IPS DF 6.9 (cell line): ENCODE data around the gene RRAS.

ENCODE experiments used
- DNase-seq: peaks from one replicate; pipeline ENCODE4 v3.0.0-alpha.2; 2013; ENCODE audit warnings: low read depth, low spot score
- H3K27ac ChIP-seq: one replicate; pipeline ENCODE4 v1.5.1; 2013; ENCODE audit warnings: low read length, control low read depth
- H3K27me3 ChIP-seq: 2 replicates; pipeline ENCODE4 v1.6.1; 2013; ENCODE audit warnings: mild to moderate bottlenecking, low read length; ENCODE audit not compliant: control insufficient read depth, insufficient read depth
- H3K36me3 ChIP-seq: 2 replicates; pipeline ENCODE4 v1.6.1; 2013; ENCODE audit warnings: low read length; ENCODE audit not compliant: control insufficient read depth, insufficient read depth
- H3K4me1 ChIP-seq: 2 replicates; pipeline ENCODE4 v1.6.1; 2013; ENCODE audit warnings: low read length; ENCODE audit not compliant: control insufficient read depth, insufficient read depth
- H3K4me3 ChIP-seq: 2 replicates; pipeline ENCODE4 v1.5.1; 2013; ENCODE audit warnings: mild to moderate bottlenecking, low read length
- H3K9me3 ChIP-seq: 2 replicates; pipeline ENCODE4 v1.6.1; 2013; ENCODE audit warnings: low read length, inconsistent platforms; ENCODE audit not compliant: control insufficient read depth, insufficient read depth
- WGBS: extraction: QIAGEN DNeasy Blood & Tissue Kit; methylation state at CpG from one replicate; pipeline ENCODE4 v1.1.7; 2013; ENCODE audit warnings: mixed read lengths, missing lambda C conversion rate; ENCODE audit not compliant: insufficient read length, insufficient coverage; 5-methylcytosine and 5-hydroxymethylcytosine counted together

Gene RRAS

DNA sequence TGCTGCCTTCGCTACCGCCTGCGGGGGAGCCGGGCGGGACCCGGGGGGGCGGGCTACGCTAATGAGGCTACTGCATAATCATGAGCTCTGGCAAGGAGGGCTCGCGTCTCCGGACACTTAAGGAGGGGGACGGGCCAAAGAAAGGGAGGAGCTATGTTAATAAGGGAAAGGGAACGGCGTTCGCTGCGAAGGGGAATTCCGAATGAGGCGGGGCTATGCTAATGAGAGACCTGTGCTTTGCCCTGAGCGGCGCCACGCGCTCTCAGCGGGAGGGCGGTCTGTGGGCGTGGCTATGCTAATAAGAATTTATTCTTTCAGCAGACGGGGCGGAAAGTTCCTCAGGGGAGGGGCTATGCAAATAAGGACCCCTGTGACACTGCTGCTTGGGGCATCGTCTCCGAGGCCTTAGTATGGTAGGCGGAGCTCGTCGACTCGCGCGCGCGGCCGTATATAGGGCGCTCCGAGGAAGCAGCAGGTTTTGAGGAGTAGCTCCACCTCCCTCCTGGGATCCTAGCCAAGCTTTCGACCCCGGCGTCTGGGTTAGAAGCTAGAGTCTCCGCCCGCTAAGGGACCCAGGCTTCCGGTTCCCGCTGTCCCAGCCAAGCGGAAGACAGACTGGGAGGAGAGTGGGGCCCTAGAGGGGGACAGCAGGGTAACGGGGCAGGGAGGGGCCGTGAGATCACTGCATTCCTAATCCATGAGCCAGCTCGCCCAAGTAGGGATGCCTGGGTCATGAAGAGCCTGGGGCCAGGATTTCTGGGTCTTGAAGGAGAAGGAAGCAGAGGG lies at the start of gene RRAS:
Gene RRAS, minus strand, starts transcription at position 31 of the 786 bp plus-strand sequence. CDS start 45 bp downstream, outside the sequence.
- peak within 1 kb of the TSS; percentile 38; the same call in 1 of the 2 replicates for H3K4me3 ChIP-seq
- no peak within 1 kb of the TSS for H3K27ac ChIP-seq
- H3K36me3 ChIP-seq: no peaks in the 10 kb centered on the region
- H3K27me3 ChIP-seq: no peaks in the 10 kb centered on the region
- no peaks in the 10 kb centered on the region for H3K9me3 ChIP-seq
- peaks cover 3% of the 10 kb centered on the region for H3K4me1 ChIP-seq
- WGBS: no CpG with 5 or more reads among the region's 51 CpGs
- peak; percentile 100 for DNase-seq

DNA sequence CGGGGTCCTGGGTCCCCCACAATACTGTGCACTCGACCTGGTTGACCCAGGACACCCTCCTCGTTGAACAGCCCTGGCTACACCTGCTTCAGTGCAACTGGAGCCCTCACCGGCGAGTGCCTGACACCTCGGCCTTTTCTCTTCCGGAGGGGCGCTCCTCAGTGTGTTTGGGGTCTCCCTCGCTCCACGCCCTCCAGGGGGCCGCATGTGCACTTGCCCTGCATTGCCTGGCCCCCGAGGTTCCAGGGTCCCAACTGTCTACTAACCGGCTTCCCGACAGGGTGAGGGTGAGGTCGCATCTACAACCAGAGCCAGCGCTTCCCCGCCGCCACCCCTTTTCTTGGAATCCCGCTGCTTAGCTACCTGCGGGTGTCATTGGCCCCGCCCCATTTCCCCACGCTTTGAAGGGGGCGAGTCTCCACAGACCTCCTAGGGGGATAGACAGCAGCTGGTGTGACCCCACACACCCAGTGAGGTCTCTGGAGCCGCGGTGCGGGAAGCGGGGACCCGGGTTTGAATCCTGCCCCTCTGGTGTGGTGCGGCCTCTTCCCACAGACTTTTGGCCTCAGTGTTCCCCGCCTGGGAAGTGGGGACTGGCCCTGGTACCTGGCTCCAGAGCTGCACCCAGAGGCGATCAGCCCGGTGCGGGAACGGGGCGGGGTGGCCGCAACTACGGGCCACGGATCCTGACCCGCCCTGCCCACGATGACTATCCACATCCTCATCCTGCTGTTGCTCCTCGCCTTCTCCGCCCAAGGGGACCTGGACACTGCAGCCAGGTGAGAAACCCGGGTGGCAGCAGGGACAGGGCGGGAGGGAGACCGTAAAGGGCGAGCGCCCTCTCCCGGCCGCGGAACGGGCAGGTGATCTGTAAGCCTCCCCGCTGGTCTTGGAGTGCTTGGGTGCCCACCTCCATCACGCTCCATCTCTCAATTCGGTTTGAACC lies 49.5 kb upstream of the RRAS start, which contains the start of gene ADM5:
Gene ADM5, plus strand, starts transcription at position 462 of the 946 bp plus-strand sequence. Its CDS starts 244 bp downstream, at position 706.
- Histone ChIP-seq H3K27me3 (no peaks in the 10 kb centered on the region), H3K27ac (no peak within 1 kb of the TSS), H3K9me3 (no peaks in the 10 kb centered on the region), H3K4me3 (peak within 1 kb of the TSS; percentile 54), H3K36me3 (peaks cover 29% of the 10 kb centered on the region), H3K4me1 (peaks cover 5% of the 10 kb centered on the region)
- DNase-seq: no peak
- no CpG with 5 or more reads among the region's 54 CpGs for WGBS

DNA sequence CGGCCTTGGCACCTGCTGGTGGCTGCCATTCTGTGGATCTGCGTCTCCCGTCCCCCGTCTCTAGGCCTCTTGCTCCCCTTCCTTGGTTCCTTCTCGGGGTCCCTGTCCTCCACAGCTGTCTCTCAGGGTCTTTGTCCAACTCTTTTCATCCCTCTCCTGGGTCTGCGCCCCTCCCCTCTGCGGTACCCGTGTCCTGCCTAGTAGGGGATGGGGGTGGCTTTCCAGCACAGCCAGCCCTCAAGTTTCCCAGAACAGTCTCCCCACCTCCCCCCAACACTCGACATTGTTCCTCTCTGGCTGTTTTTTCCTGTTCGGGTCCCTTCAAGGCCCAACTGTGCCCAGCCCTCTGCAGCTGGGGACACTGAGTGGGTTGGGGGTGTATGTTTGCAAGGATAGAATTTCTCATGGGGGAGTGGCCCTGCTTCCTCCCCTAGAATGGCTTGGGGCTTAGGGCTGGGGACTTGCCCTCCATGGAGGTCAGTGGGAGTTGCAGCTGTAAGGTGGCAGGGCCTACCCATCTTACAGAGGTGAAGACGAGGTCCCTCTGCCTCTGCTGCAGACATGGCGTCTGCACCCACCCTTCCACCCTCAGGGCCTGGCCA lies 48.7 kb upstream of the RRAS start:
- Histone ChIP-seq H3K36me3 (peaks cover 35% of the 10 kb centered on the region), H3K4me3 (no peak overlapping the region)
- no CpG with 5 or more reads among the region's 12 CpGs for WGBS

DNA sequence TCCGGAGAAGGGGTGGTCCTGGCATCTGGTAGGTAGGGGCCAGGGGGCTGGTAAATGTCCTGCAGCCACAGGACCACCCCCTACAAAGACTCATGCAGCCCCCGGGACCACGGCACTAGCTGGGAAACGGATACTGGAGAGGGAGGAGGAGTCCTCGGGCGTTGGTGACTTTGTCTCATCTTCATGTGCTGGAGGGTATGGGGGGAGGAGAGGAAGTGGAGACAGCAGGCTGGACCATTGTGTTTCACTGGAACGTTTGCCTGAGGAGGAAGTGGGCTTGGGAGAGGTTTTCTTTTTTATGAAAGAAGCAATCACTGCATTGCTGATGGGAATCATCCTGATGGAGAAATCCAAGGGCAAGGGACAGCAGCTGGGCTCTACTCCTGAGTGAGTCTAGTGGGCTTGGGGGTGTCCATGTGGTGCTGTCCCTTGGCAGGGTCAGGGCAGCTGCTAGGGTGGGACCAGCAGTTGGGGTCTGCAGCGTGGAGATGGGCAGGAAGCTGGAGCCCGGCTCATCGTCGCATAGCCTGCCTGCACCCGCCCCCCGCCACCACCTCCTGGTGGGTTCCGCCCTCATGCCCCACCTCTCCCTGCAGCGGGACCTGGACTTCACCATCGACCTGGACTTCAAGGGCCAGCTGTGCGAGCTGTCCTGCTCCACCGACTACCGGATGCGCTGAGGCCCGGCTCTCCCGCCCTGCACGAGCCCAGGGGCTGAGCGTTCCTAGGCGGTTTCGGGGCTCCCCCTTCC lies 47.8 kb upstream of the RRAS start:
- H3K27me3 ChIP-seq: no peaks in the 10 kb centered on the region
- H3K36me3 ChIP-seq: peaks cover 33% of the 10 kb centered on the region
- no peaks in the 10 kb centered on the region for H3K9me3 ChIP-seq
- no peak overlapping the region for H3K4me3 ChIP-seq
- no peak for DNase-seq
- H3K27ac ChIP-seq: no peak overlapping the region
- H3K4me1 ChIP-seq: peaks cover 5% of the 10 kb centered on the region
- no CpG with 5 or more reads among the region's 26 CpGs for WGBS

More for the DNA sequence above, 48.7 kb upstream of the RRAS start:
- peaks cover 5% of the 10 kb centered on the region for H3K4me1 ChIP-seq
- DNase-seq: no peak
- H3K9me3 ChIP-seq: no peaks in the 10 kb centered on the region
- H3K27ac ChIP-seq: no peak overlapping the region
- H3K27me3 ChIP-seq: no peaks in the 10 kb centered on the region

DNA sequence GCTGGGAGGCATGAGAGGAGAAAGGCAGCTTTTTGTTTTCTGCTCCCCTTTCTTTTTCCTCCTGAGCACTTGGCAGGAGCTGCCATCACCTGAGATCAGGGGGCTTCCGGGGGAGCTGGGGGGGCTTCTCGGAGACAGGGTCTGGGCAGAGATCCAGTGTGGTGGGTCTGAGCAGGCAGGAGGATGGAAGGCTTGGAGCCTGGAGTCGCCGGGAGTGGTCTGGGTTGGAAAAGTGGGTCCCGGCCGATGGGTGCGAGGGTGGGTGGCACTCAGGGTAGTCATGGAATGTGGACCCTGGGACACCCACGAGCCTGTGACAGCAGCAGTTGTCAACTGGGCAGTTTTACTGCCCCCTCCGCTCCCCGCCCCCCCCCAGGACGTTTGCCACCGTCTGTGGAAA lies 47.2 kb upstream of the RRAS start:
- Histone ChIP-seq H3K4me3 (no peak overlapping the region), H3K4me1 (peaks cover 5% of the 10 kb centered on the region), H3K27ac (no peak overlapping the region), H3K27me3 (no peaks in the 10 kb centered on the region), H3K36me3 (peaks cover 38% of the 10 kb centered on the region), H3K9me3 (no peaks in the 10 kb centered on the region)
- no peak for DNase-seq
- no CpG with 5 or more reads among the region's 12 CpGs for WGBS

DNA sequence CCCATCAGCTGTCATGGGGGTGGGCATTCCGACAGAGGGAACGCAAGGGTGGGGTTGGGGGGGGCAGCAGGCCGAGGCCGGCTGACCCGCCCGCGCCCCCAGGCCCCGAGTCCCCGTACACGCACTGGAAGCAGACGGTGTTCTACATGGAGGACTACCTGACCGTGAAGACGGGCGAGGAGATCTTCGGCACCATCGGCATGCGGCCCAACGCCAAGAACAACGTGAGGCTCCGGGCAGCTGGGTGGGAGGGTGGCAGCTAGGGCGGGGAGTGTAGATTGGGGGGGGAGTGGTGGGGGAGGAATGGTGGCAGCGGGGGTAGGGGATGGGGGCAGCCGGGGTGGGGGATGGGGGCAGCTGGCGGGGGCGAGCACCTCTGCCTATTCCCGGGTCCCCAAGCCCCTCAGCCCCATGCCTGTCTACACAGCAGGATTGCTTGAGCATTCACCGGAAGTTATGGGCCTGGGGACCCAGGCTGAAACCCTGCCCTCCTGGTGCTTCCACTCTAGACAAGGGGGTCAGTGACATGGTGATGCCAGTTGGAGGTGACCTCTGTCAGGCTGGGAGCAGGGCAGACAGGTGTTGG lies 46.7 kb upstream of the RRAS start:
- H3K4me3 ChIP-seq: no peak overlapping the region
- no peak overlapping the region for H3K27ac ChIP-seq
- no peak for DNase-seq
- peaks cover 3% of the 10 kb centered on the region for H3K4me1 ChIP-seq
- WGBS: no CpG with 5 or more reads among the region's 27 CpGs
- no peaks in the 10 kb centered on the region for H3K9me3 ChIP-seq
- peaks cover 43% of the 10 kb centered on the region for H3K36me3 ChIP-seq
- H3K27me3 ChIP-seq: no peaks in the 10 kb centered on the region

DNA sequence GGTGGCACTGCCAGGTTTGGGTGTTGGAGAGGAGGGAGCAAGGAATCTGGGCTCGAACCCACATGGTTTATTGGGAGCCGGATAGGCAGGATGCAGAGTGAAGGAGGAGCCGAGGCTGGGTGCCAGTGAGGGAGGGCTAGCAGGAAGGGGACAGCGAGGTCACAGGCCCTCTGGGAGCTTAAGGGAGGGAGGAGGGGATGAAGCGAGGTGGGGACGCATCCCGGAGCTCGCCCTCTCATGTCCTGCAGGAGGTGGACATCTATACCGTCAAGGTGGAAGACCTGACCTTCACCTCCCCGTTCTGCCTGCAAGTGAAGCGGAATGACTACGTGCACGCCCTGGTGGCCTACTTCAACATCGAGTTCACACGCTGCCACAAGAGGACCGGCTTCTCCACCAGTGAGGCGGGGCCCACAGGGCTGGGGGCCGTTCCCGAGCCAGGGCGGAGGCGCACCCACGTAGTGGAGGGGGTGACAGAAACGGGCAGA lies 45.9 kb upstream of the RRAS start:
- H3K9me3 ChIP-seq: no peaks in the 10 kb centered on the region
- H3K36me3 ChIP-seq: peaks cover 46% of the 10 kb centered on the region
- DNase-seq: no peak
- H3K27me3 ChIP-seq: no peaks in the 10 kb centered on the region
- H3K4me1 ChIP-seq: peaks cover 3% of the 10 kb centered on the region
- no peak overlapping the region for H3K4me3 ChIP-seq
- WGBS: no CpG with 5 or more reads among the region's 23 CpGs
- no peak overlapping the region for H3K27ac ChIP-seq

DNA sequence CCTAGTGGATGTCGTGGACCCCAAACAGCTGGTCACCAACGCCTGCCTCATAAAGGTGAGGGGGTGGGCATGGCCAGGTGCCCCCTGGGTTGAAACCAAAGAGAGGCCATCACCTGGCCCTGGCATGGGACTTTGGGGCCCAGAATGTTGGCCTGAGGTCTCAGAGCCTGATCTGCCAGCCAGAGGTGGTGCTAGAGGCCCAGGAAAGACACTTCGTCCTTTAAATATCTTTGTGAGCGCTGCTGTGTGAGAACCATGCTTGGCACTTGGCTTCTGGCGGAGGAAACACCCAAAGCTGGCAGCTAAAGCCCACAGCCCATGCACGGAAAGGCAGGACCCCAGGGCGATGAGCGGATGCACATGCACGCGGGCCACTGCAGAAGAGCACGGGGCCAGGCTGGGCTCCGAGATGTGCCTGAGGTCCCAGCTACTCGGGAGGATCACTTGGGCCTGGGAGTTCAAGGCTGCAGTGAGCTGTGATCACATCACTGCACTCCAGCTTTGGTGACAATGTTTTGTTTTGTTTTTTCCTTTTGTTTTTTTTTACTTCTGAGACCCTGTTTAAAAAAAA lies 45.1 kb upstream of the RRAS start:
- H3K27ac ChIP-seq: no peak overlapping the region
- no CpG with 5 or more reads among the region's 13 CpGs for WGBS
- DNase-seq: no peak
- peaks cover 46% of the 10 kb centered on the region for H3K36me3 ChIP-seq
- H3K27me3 ChIP-seq: no peaks in the 10 kb centered on the region
- no peak overlapping the region for H3K4me3 ChIP-seq
- H3K4me1 ChIP-seq: peaks cover 4% of the 10 kb centered on the region
- H3K9me3 ChIP-seq: no peaks in the 10 kb centered on the region

DNA sequence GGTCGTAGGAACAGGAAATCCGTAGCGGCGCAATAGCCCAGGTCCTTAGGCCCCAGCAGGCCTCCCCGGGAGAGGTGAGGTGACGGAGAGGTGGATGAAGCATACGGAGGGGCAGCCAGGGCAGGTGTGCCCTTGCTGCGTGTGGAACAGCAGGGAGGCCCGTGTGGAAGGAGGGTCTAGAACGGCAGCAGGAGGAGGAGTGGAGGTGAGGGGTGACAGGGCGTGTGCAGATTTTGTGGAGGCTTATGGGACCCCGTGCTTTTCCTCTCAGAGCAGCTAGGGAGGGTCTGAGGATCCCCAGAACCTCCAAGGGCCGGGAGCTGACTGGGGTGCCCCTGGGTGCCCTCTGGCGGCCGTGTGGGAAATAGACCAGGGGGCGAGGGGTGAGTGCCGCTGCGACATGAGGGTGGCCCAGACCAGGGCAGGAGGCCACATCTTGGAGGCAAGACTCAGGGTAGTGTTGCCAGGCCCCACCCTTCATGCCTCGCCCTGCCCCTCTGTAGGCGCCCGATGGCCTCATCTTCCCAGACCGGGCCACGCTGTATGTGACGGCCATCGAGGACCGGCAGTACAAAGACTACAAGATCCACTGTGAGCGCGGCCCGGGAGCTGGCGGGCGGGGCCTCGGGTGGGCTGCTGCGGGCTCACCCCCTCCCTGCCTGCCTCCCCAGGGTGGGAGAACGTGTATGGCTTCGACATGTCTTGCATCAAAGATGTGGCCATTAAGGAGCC lies 44.5 kb upstream of the RRAS start:
- H3K27ac ChIP-seq: no peak overlapping the region
- WGBS: no CpG with 5 or more reads among the region's 35 CpGs
- DNase-seq: no peak

More for the DNA sequence above, 44.5 kb upstream of the RRAS start:
- Histone ChIP-seq H3K9me3 (no peaks in the 10 kb centered on the region), H3K4me3 (no peak overlapping the region), H3K36me3 (peaks cover 46% of the 10 kb centered on the region), H3K27me3 (no peaks in the 10 kb centered on the region), H3K4me1 (peaks cover 7% of the 10 kb centered on the region)
